Endothelial cell (in vitro differentiated cells): ENCODE data around the gene SLF2. TPM values are rescaled to one million over a fixed set of nuclear protein-coding genes. Genes with fewer than 3 reads are reported as not detected.
A peak's percentile ranks its signal among the peaks of the same experiment; 100 is the strongest.

Experiments
- DNase-seq: peaks from one replicate; pipeline ENCODE4 v3.0.0; 2021; ENCODE audit warnings: low spot score
- H3K27ac Mint-ChIP-seq: one replicate; pipeline ENCODE4 v1.8.0; 2021; ENCODE audit warnings: mixed read lengths, inconsistent platforms; ENCODE audit not compliant: unreplicated experiment
- H3K27me3 Mint-ChIP-seq: one replicate; pipeline ENCODE4 v1.8.0; 2021; ENCODE audit warnings: mild to moderate bottlenecking, moderate library complexity, mixed read lengths, inconsistent platforms; ENCODE audit not compliant: unreplicated experiment
- H3K36me3 Mint-ChIP-seq: one replicate; pipeline ENCODE4 v1.8.0; 2021; ENCODE audit warnings: mild to moderate bottlenecking, low read depth, mixed read lengths, inconsistent platforms; ENCODE audit not compliant: unreplicated experiment
- H3K4me1 Mint-ChIP-seq: one replicate; pipeline ENCODE4 v1.8.0; 2021; ENCODE audit warnings: mild to moderate bottlenecking, mixed read lengths, inconsistent platforms; ENCODE audit not compliant: unreplicated experiment
- H3K4me3 Mint-ChIP-seq: one replicate; pipeline ENCODE4 v1.8.0; 2021; ENCODE audit warnings: mild to moderate bottlenecking, mixed read lengths, inconsistent platforms; ENCODE audit not compliant: unreplicated experiment
- H3K9me3 Mint-ChIP-seq: one replicate; pipeline ENCODE4 v1.8.0; 2021; ENCODE audit warnings: mixed read lengths, inconsistent platforms; ENCODE audit not compliant: unreplicated experiment
- CTCF ChIP-seq: fragments of 200-600 bp; sonication (generic); IDR thresholded peaks from one replicate; pipeline ENCODE4 v1.5.0; 2021; ENCODE audit warnings: antibody characterized with exemption; ENCODE audit not compliant: unreplicated experiment
- total RNA-seq: library from RNA; stranded (reverse); fragmentation: NEBNext Ultra II Directional; extraction: Animal tissue kit (Norgen Biotek cat#: 25700); gene quantifications from one replicate; pipeline ENCODE4 v1.2.1, GENCODE V29; 2021; ENCODE audit not compliant: unreplicated experiment

Gene SLF2
- total RNA-seq, 1 donor from 2014 or later: 31.2 TPM

GRCh38 chr10:100968863-100969186 lies 56.1 kb downstream of the SLF2 start:
- peaks cover 14% of the 10 kb centered on the region for H3K4me1 Mint-ChIP-seq
- H3K4me3 Mint-ChIP-seq: peak overlapping the region; percentile 69
- H3K27me3 Mint-ChIP-seq: peaks cover 14% of the 10 kb centered on the region
- DNase-seq: no peak
- no peak overlapping the region for H3K27ac Mint-ChIP-seq
- no peak for TF ChIP-seq CTCF
- H3K9me3 Mint-ChIP-seq: no peaks in the 10 kb centered on the region
- no peaks in the 10 kb centered on the region for H3K36me3 Mint-ChIP-seq

- DNase-seq: peak; percentile 69
- H3K4me3 Mint-ChIP-seq: peak within 1 kb of the TSS; percentile 78
- peaks cover 14% of the 10 kb centered on the region for H3K4me1 Mint-ChIP-seq
- H3K36me3 Mint-ChIP-seq: no peaks in the 10 kb centered on the region
- peak; percentile 79 for TF ChIP-seq CTCF
- peak within 1 kb of the TSS; percentile 59 for H3K27ac Mint-ChIP-seq
- peaks cover 14% of the 10 kb centered on the region for H3K27me3 Mint-ChIP-seq
- H3K9me3 Mint-ChIP-seq: no peaks in the 10 kb centered on the region
Observed at GRCh38 chr10:100969187-100970075, 56.7 kb downstream of the SLF2 start, which contains the start of gene SEMA4G. Gene SEMA4G, plus strand, starts transcription at chr10:100969504. Its CDS starts 3,409 bp downstream, at chr10:100972913.

GRCh38 chr10:100970076-100970913 lies 57.5 kb downstream of the SLF2 start:
- no peak for TF ChIP-seq CTCF
- H3K27ac Mint-ChIP-seq: peak overlapping the region; percentile 30
- peak overlapping the region; percentile 78 for H3K4me3 Mint-ChIP-seq
- no peak for DNase-seq
- peaks cover 14% of the 10 kb centered on the region for H3K4me1 Mint-ChIP-seq
- H3K36me3 Mint-ChIP-seq: no peaks in the 10 kb centered on the region
- H3K27me3 Mint-ChIP-seq: peaks cover 15% of the 10 kb centered on the region
- no peaks in the 10 kb centered on the region for H3K9me3 Mint-ChIP-seq

- peak overlapping the region; percentile 78 for H3K4me3 Mint-ChIP-seq
- H3K27ac Mint-ChIP-seq: peak overlapping the region; percentile 30
- no peak for TF ChIP-seq CTCF
- peaks cover 14% of the 10 kb centered on the region for H3K4me1 Mint-ChIP-seq
- DNase-seq: no peak
- no peaks in the 10 kb centered on the region for H3K36me3 Mint-ChIP-seq
- peaks cover 15% of the 10 kb centered on the region for H3K27me3 Mint-ChIP-seq
- H3K9me3 Mint-ChIP-seq: no peaks in the 10 kb centered on the region
Observed at GRCh38 chr10:100970914-100971811, 58.4 kb downstream of the SLF2 start.
